HG02884 (cell line): ENCODE measurements around the gene SRRM2.

Experiments
- ATAC-seq: cut with Tn5 transposase; IDR thresholded peaks from one replicate; pipeline ENCODE4 v1.9.1; 2021; ENCODE audit warnings: mild to moderate bottlenecking, moderate library complexity; ENCODE audit not compliant: unreplicated experiment

The SRRM2 gene

DNA sequence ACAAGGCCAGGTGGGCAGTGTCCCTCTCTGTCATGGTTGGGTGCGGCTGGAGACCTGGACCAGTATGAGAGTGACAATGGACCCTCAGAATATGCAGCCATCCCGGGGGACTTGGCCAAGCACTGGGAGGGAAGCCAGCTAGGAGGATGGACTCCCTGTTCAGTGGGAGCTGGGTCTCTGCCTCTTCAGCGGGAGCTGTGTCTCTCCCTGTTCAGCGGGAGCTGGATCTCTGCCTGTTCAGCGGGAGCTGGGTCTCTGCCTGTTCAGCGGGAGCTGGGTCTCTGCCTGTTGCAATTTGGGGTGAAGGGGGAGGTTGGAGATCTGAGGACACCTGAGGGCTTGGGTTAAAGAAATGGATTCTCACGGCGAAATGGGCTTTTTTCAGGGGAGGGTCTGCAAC, 38.7 kb downstream of the SRRM2 start:
- ATAC-seq, result no peak

DNA sequence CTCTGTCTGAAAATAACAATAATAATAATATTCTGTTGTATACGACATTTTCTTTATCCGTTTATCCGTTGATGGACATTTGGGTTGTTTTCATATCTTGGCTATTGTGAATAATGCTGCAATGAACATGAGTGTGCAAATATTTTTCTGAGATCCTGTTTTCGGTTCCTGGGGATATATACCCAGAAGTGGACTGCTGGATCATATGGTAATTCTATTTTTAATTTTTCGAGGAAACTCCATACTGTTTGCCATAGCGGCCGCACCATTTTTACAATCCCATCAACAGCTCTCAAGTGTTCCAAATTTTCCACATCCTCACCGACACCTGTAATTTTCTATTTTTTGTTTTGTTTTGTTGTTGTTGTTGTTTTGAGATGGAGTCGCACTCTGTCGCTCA, 40.5 kb downstream of the SRRM2 start:
- no peak for ATAC-seq

- ATAC-seq, result no peak
Measured at GRCh38 chr16:2795395-2796143, 43.1 kb downstream of the SRRM2 start.

GRCh38 chr16:2798723-2799204, 46.3 kb downstream of the SRRM2 start:
- ATAC-seq, result no peak

DNA sequence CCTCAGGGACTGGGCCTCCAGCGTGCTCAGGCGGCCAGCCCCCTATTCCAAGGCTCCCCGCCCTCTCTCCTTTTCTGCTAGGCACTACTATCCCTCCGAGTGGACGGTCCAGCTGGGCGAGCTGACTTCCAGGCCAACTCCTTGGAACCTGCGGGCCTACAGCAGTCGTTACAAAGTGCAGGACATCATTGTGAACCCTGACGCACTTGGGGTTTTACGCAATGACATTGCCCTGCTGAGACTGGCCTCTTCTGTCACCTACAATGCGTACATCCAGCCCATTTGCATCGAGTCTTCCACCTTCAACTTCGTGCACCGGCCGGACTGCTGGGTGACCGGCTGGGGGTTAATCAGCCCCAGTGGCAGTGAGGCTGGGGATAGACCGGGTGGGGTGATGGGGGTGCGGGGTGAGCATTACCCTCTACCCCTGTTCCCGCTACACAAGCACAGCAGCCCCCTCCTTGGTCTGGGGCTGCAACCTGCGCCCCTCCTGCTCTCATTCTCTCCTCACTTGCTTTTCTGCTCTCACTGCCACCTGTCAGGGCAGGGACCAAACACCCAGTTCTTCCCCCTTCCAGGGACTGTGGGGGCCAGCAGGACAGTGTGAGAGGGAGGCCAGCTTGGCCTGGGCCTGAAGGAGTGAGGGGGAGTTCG, 46.9 kb downstream of the SRRM2 start:
- no peak for ATAC-seq

- ATAC-seq, result no peak
Measured at GRCh38 chr16:2799859-2800226, 47.4 kb downstream of the SRRM2 start.

- no peak for ATAC-seq
Measured at GRCh38 chr16:2803545-2804195, 51.2 kb downstream of the SRRM2 start.

DNA sequence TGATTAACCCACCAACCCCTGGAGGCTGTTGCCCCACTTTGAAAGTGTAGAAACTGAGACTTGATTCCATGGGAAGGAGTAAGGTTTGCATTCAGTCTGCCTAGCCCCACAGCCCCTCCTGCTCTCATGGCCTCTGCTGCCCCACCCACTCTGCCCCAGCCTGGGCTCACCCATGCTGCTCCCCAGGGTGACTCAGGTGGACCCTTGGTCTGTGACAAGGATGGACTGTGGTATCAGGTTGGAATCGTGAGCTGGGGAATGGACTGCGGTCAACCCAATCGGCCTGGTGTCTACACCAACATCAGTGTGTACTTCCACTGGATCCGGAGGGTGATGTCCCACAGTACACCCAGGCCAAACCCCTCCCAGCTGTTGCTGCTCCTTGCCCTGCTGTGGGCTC, 52.3 kb downstream of the SRRM2 start:
- ATAC-seq, result no peak

- ATAC-seq, result no peak
Measured at GRCh38 chr16:2806286-2806685, 53.8 kb downstream of the SRRM2 start.

GRCh38 chr16:2808181-2808580, 55.7 kb downstream of the SRRM2 start:
- ATAC-seq, result no peak

- ATAC-seq, result no peak
Measured at GRCh38 chr16:2809149-2809760, 56.8 kb downstream of the SRRM2 start.

DNA sequence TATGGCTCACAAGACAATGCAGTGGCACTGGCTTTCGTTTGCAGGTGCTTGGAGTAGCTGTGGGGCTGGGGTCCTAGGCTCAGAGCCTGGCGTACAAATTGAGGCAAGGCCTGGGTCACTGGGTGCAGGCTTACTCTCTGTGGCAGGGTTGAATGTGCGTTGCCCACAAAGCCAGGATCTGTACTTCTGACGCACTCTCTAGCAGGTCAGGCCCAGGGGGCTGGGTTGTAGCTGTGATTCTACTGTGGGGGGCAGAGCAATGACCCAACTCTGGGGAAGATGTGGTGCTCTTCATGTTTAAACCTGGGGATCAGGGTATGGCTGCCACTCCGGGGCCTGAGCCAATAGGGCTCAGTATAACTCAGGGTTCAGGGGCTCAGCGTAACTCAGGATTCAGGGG, 58.2 kb downstream of the SRRM2 start:
- ATAC-seq, result no peak

- ATAC-seq, result no peak
Measured at GRCh38 chr16:2811703-2812471, 59.4 kb downstream of the SRRM2 start.

- ATAC-seq, result no peak
Measured at GRCh38 chr16:2813771-2814221, 61.4 kb downstream of the SRRM2 start.

DNA sequence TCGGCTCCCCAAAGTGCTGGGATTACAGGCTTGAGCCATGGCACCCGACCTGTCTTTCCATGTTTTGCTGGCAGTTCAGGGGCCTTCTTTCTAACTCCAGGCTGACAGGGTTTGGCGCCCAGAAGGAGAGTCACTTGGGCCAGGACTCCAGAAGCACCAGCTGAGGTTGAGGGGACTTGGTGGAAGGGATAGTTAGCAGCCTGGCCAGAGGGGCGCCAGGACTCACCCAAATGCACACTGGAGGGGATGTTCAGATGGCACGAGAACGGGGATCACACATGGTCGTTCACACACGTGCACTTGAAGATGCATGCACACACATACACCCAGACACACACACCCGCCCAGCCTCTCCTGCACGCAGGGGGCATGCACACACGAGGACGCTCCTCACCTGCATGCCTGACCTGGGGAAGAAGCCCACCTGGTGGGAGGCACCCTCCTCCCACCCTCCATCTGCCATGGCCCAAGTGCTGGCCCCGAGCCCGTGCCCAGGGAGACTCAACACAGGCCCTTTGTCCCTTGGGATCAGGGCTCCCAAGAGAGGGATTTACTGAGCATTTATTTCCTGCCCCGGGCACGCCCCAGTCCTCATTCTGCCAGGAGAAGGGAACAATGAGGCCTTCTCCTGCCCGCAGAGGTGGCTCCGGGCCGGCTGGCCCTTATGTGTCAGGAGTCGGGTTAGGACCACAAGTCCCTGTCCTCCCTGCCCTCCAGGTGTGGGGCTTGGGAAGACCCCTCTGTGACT, 62.3 kb downstream of the SRRM2 start:
- ATAC-seq, result no peak

DNA sequence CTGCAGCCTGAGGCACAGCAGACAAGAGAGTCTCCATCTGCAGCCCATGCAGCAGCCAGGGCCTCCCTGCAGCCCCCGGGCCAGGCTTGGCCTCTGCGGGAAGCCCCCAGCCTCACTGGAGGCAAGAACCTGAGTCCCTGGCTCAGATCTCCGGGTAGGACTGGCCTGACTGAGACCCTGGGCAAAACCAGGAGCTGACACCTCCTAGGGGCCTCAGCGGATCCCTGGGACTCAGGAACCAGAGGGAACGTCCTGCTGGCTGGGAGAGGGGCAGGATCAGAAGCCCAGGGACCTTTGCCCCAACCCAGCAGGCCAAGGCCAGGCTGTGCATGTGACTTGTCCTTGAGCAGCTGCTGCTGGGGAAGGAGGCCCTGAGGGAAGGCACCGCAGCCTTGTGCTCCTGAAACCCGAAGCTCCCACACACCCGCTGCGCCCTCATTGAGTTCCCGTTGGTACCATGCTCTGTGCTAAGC, 62.9 kb downstream of the SRRM2 start:
- ATAC-seq, result no peak

GRCh38 chr16:2816751-2817339, 64.4 kb downstream of the SRRM2 start, which contains the start of gene PRSS21:
PRSS21 (plus strand) TSS chr16:2817237; CDS start chr16:2817269, 32 bp downstream.
- ATAC-seq, result no peak

- ATAC-seq, result no peak
Measured at GRCh38 chr16:2817340-2818271, 65.2 kb downstream of the SRRM2 start.
